Stimulated activated CD8-positive, alpha-beta memory T cell treated with anti-CD3 and anti-CD28 coated beads, Interleukin-4, amount 100 ng/mL, for 4 hours (primary cell): ENCODE data around the gene IL16.

Source experiments
- DNase-seq, 2 donors: peaks; one replicate each; pipeline ENCODE4 v3.0.0-alpha.2; 2020; ENCODE audit warnings: low read depth in 2 of 2, low spot score in 1 of 2

IL16 gene

GRCh38 chr15:81254916-81255290 lies 58.2 kb downstream of the IL16 start:
- no peak for DNase-seq

GRCh38 chr15:81255315-81255957 lies 58.8 kb downstream of the IL16 start:
- DNase-seq = no peak

GRCh38 chr15:81255958-81256320 lies 59.3 kb downstream of the IL16 start:
- DNase-seq = no peak

- no peak for DNase-seq
Measured at GRCh38 chr15:81256916-81257315, 60.2 kb downstream of the IL16 start.

DNA sequence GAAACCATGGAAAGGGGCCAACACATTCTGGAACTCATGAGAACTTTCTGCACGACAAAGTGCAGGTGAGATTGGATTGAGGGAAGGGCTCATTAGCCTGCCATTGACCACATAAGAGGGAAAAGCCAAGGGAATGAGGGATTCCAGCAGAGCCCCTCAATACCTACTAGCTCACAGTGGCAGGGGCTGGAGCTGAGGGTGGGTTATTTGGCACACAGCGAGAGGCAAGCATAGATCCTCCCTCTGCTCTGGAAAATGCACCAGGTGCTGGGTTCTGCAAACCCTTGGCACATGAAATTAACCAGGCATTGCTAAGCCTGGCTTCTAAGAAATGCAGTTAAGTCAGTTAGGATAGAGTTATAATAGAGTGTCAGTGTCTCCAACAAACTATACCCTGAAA lies 60.8 kb downstream of the IL16 start:
- DNase-seq = no peak

DNA sequence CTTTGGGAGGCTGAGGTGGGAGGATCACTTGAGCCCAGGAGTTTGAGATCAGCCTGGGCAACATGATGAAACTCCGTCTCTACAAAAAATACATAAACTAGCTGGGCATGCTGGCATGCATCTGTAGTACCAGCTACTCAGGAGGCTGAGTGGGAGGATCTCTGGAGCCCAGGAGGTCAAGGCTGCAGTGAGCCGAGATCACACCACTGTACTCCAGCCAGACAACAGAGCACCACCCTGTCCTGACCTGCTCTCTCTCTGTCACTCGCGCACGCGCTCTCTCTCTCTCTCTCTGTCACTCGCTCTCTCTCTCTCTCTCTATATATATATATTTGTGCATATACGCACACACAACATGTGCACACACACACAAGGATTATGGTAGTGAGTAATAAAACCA lies 61.8 kb downstream of the IL16 start:
- no peak for DNase-seq

DNA sequence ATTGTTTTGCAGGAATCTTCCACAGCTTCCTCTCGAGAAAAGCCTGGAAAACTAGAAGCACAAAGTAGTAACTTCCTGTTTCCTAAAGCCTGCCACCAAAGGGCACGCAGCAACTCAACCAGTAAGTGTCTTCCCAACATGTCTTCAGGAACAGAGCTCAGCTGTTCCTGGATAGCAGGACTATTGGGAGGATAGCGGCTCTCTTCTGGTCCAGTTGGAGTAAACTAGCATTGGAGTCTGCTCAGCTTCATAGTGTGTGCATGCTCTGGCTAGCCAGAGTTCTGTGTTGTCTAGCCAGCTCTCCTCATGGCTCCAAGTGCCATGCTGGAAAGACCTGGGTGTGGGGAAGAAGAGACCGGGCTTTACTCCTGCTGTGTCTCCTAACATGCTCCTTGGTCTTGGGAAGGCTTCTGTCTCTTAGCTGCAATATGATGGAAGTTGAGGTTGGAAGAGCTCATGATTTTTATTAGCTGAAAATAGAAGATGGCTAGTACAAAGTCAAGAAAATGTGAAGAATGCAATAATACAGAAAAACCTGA lies 63.1 kb downstream of the IL16 start:
- DNase-seq = no peak

GRCh38 chr15:81261172-81261811 lies 64.6 kb downstream of the IL16 start:
- DNase-seq = no peak

- DNase-seq = no peak
Measured at GRCh38 chr15:81263477-81263876, 66.8 kb downstream of the IL16 start.

- DNase-seq = no peak
Measured at GRCh38 chr15:81264072-81264857, 67.6 kb downstream of the IL16 start.

DNA sequence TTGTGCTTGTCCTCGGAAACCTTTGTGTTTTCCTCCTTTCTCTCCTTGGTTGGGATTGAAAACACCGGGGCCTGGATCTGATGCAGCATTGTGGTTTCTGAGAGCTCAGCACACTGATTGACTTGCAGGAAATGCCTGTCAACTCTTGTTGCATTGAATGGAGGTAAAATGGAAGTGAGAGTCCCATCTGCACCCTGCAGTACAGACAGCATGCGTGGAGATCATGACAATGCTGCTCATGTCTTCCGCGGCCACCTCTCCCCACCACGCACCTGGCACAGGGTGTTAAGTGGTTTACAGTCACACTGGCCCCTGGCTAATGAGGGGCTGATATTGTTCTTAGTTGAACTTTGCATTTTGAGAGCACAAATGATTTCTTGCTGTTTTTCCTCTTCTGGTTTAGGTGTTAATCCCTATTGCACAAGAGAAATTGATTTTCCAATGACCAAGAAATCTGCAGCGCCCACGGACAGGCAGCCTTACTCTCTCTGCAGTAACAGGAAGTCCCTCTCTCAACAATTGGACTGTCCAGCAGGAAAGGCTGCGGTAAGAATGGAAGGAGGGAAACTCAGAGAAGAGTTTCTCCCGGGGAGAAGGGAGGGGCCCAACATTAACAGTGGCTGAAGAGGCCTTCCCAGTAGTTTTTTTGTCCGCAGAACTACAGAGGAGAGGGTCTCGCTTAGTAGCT lies 68.7 kb downstream of the IL16 start:
- no peak for DNase-seq

- peak; percentile 67 to 83 for DNase-seq
Measured at GRCh38 chr15:81265944-81266775, 69.5 kb downstream of the IL16 start.

DNA sequence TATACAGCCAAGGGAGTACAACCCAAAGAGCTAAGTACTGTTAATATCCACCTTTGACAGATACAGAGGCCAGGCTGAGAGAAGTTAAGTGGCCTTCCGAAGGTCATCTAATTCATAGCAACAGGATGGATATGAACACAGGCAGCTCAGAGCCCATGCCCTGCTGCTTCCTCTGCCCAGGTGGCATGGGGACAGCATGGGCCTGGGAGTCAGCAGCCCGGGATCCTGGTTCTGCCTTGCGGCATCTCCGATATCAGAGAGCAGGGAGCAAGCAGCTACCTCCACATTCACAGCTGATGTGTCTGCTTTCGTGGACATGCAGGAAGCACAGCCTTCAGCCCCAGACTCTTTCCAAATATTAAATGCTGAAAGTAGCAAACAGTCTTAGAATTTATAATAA lies 71.7 kb downstream of the IL16 start:
- no peak for DNase-seq

DNA sequence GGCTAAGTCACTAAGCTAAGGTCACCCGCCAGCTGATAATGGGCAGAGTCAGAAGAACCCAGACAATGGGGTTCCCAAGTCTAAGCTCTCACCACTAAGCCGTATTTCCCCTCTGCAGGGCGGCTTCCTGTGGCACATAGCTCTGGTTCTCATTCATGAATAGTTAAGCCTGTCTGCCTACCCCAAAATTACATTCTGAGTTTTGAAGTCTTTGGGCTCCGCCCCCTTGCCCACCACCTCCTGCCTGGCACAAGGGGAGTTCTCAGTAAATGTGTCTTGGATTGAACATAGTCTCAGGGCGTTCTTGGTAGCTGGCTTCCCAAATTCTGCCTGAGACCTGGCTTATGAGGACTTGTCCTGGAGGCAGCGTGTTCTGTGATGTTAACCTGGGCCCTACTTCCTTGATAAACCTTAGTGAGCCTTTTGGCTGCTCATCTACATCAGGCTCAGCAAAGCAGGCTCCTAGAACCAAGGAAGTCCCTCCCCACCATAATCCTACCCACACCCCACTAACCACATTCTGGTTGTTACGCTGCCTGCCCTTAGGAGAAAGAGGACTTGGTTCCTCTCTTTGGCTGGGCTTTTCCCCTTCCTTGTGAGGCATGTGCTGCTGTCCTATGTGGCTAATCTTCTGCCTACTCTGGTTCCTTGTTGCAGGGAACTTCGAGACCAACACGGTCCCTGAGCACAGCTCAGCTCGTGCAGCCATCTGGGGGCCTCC lies 72.4 kb downstream of the IL16 start:
- DNase-seq = no peak

DNA sequence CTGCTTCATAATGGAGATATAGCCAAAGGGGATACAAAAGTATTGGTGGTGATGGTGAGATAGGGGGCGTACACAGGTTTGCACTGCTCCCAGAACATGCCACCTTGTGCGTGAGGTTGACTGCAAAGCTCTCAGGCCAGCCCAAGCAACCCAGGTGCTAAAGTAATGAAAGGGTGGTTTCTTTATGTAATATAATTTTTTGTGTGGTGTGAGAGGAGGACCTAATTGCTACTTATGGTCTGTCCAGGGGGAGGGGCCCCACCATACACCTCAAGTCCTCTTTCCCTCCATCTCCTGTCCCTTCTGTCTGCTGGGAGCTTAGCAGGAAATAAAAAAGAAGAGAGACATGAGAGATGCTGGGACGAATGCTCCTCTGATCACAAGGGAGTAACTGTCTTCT lies 73.5 kb downstream of the IL16 start:
- DNase-seq = no peak

- DNase-seq = no peak
Measured at GRCh38 chr15:81270781-81271491, 74.3 kb downstream of the IL16 start.

- no peak for DNase-seq
Measured at GRCh38 chr15:81271761-81272644, 75.3 kb downstream of the IL16 start.

DNA sequence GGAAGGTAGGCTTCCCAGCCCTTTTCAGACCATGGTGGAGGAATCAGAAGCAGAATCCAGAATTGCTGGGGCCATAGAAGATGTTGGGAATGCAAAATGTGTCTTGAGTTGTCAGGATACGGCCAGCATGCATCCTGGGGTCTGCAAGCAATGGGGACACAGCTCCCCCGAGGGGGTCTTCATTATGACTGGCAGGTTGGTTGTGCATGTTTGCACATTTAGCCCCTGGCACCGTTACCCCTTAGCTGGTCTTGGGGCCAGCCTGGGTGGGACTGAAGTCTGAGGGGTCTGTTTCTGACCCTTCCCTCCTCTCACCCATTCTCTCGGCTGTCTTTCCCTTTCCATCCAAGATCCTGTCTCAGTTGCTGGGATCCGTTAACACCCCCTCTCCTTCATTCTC lies 76.5 kb downstream of the IL16 start:
- DNase-seq = no peak
